GM18907 (cell line): Measurements from ENCODE around the gene PRR15.

Experiments
- ATAC-seq: cut with Tn5 transposase; IDR thresholded peaks from one replicate; pipeline ENCODE4 v1.9.1; 2021; ENCODE audit warnings: mild to moderate bottlenecking, moderate library complexity; ENCODE audit not compliant: unreplicated experiment

PRR15 gene

GRCh38 chr7:29607889-29608288 is 44.3 kb downstream of the PRR15 start:
- no peak for ATAC-seq

DNA sequence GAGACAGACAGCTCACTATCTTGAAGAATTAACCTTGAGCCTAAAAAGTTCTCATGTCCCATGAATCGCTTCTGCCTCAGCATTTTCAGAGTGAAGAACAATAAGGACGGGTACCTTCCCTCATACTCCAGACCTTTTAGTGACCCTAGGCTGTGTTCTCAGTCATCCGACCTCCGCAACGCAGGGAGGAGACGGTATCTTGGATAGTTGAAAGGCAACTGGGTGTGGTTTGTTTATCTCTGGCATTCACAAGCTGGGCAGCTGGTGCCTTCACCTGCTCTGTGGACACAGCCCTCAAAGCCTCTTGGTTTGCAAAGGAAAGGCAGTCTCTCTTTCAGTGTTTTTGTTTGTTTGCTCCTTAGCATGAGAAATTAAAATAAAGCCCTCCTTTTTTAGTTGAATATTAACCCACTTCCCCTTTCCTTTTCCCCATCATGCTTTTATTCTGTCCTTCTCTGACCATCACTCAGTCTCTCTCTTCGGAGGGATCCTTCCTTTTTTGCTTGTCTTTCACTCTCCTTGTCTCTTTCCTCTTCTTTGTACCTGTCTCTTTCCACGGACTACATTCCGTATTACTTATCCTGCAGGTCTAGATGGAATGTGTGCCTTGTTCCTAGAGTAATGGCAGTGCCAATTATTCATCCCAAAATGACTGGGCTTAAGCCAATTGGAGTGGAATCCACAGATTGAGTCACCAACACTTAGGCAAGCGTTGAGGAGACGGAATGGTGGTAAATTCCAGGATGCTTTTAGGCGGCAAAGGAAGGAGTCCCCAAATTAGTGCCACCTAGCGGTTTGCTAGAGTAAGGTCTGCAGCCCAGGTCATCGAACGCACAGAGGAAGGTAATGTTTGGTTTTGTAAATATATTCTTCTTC is 45.8 kb downstream of the PRR15 start:
- ATAC-seq: no peak

DNA sequence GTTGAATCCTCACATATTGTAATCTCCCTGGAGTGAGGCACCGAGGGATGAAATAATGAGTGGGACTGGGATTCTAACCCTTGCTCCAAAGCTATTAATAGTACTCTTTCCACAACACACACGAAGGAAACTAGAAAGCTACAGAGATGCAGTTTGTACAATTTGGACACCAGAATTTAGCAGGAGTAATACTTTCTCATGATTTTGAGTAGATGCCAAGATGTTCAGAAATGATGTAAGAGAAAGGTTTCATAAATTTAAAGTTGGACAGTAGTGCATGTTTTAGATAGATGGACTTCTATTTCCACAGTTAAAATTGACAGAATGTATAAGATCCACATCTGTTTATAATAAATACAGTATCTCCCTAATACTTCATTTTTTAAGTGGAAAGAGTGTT is 46.5 kb downstream of the PRR15 start:
- no peak for ATAC-seq

GRCh38 chr7:29611941-29612544 is 48.4 kb downstream of the PRR15 start:
- no peak for ATAC-seq

DNA sequence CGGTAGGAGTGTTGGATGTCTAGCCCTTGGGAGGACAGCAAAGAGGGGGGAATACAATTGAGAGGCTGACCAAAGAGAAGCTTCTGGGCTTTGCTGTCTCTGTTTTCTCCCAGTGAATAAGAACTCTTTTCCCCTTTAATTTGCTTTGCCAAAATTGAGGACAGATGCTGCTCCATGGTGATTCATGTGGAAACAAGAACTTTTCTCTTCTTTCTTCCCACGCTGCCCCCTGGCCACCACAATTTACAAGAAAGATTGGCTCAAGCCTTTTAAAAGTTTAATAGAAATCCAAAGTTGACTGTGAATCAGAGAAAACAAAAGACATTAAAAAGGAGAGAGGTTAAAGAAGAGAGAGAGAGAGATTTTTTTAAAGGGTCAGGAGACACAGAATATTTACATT is 49.0 kb downstream of the PRR15 start:
- ATAC-seq: no peak

DNA sequence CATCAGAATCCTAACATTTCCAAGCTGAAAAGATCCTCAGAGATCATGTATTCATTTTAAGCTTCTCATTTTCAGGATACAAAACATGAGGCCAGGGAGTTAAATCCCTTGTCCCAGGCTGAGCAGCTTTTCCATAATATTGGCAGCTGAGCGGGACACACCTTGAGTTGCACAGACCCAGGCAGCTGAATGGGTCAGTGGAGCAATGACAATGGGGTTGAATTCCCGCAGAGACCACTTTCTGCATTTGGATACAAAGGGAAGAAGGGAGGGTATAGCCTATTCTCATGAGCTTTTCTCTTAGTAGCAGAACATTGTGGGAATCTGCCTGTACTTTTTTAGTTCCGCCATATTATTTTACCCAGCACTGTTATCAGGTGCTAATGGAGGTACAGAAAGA is 49.5 kb downstream of the PRR15 start:
- ATAC-seq: no peak

DNA sequence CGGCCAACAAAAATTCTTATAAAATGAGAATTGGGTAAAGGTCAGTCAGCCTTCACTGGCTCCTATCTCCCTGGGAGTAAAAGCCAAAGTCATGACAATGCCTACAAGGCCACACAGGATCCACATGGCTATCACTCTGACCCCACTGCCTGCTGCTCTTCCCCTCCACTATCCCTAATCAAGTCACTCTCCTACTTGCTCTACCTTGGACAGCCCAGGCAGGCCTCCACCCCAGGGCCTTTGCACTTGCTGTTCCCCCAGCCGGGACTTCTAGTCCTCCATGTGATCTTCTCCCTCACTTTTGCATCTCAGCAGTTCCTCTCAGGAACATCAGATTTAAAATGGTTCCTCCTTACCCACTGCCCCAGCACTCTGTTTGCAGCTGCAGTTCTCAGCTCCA is 50.6 kb downstream of the PRR15 start:
- no peak for ATAC-seq
